Thyroid gland (tissue), 4 donors: ENCODE results near the gene SLCO3A1. TPM values are rescaled to one million over a fixed set of nuclear protein-coding genes. Genes with fewer than 3 reads are reported as not detected.

Source experiments
- DNase-seq, 2 donors: peaks; one replicate each; pipeline ENCODE4 v3.0.0-alpha.2; 2019
- H3K27ac ChIP-seq, 3 donors: fragments of 200-600 bp; sonication (generic); 1 replicate in 2 of 3; 2 replicates in 1 of 3; pipeline ENCODE4 v1.5.1; 2016 to 2019; ENCODE audit warnings: mild to moderate bottlenecking in 1 of 3, moderate library complexity in 1 of 3
- H3K27me3 ChIP-seq: fragments of 200-600 bp; sonication (generic); one replicate; pipeline ENCODE4 v1.5.1; 2019
- H3K36me3 ChIP-seq, 2 donors: fragments of 200-600 bp; sonication (generic); one replicate each; pipeline ENCODE4 v1.5.1; 2016 to 2019
- H3K4me1 ChIP-seq, 2 donors: fragments of 200-600 bp; sonication (generic); one replicate each; pipeline ENCODE4 v1.5.1; 2017 to 2019
- H3K4me3 ChIP-seq, 3 donors: fragments of 200-600 bp; sonication (generic); replicated peaks in 1 of 3; 1 replicate in 2 of 3; 2 replicates in 1 of 3; pipeline ENCODE4 v1.5.1; 2016; ENCODE audit warnings: mild to moderate bottlenecking in 1 of 3
- H3K9me3 ChIP-seq: fragments of 200-600 bp; sonication (generic); one replicate; pipeline ENCODE4 v1.5.1; 2017
- CTCF ChIP-seq, 6 experiments: fragments of 200-600 bp in 3 of 6; fragments of 450-650 bp in 3 of 6; sonication (generic) in 3 of 6; IDR thresholded peaks; one replicate each; pipeline ENCODE4 v1.5.1; 2016 to 2019; ENCODE audit warnings: antibody characterized with exemption in 6 of 6, mild to moderate bottlenecking in 2 of 6, inconsistent platforms in 1 of 6, moderate library complexity in 1 of 6
- POLR2A ChIP-seq, 2 donors: fragments of 450-650 bp; IDR thresholded peaks; one replicate each; pipeline ENCODE4 v1.6.1; 2017; ENCODE audit warnings: antibody characterized with exemption in 2 of 2, mild to moderate bottlenecking in 2 of 2, moderate library complexity in 1 of 2
- WGBS, 2 donors: methylation state at CpG; one replicate each; pipeline ENCODE4 v1.1.5; 2017; 5-methylcytosine and 5-hydroxymethylcytosine counted together
- intact Hi-C: fragments of 100-400 bp; cut with DNase I; formaldehyde crosslinking; loops from one replicate; pipeline ENCODE4 v1.15.1; 2023
- total RNA-seq, 4 donors: library from RNA; depleted of rRNA; stranded (reverse); fragments of >200 nt; gene quantifications; one replicate each; pipeline ENCODE4 v1.2.3, GENCODE V29; 2016

SLCO3A1 gene
- 10 to 100 TPM; 23.3 to 31.4 (median 28.0) TPM for total RNA-seq

- Histone ChIP-seq H3K4me3 (peak within 1 kb of the TSS; percentile 54 to 82 (median 60)), H3K27me3 (no peaks in the 10 kb centered on the region), H3K4me1 (peaks cover 41 to 48% of the 10 kb centered on the region in 2 donors), H3K27ac (peak within 1 kb of the TSS; percentile 88 to 93 (median 92)), H3K9me3 (no peaks in the 10 kb centered on the region), H3K36me3 (no peaks in the 10 kb centered on the region)
- TF ChIP-seq POLR2A (IDR thresholded peaks at IDR 0.05) (peak in 1 of 2 donors; percentile 62), CTCF (IDR thresholded peaks at IDR 0.05) (no peak)
- WGBS, 2 donors, result 0 to 1% methylated on average over 29 to 36 of the region's 67 CpGs
- intact Hi-C loops, result loop anchor here (5.0 to 10.0 kb wide), 2 partner anchors 91 to 224 kb away; no protein-coding TSS in a partner anchor
- DNase-seq, result peak; percentile 85 to 86
Measured at GRCh38 chr15:91853511-91853947, at the start of gene SLCO3A1. TSS of gene SLCO3A1 (plus strand) at chr15:91853708.

GRCh38 chr15:91807122-91807521 lies 46.4 kb upstream of the SLCO3A1 start:
- Histone ChIP-seq H3K4me3 (no peak overlapping the region), H3K9me3 (no peaks in the 10 kb centered on the region), H3K27me3 (no peaks in the 10 kb centered on the region), H3K36me3 (no peaks in the 10 kb centered on the region), H3K27ac (no peak overlapping the region), H3K4me1 (peaks cover 4 to 5% of the 10 kb centered on the region in 2 donors)
- no peak for TF ChIP-seq POLR2A (IDR thresholded peaks at IDR 0.05)
- TF ChIP-seq CTCF (IDR thresholded peaks at IDR 0.05), result no peak
- 83 to 88% methylated on average over 6 of the region's 6 CpGs for WGBS, 2 donors
- DNase-seq, result no peak
- intact Hi-C loops, result no loop called here

GRCh38 chr15:91813924-91814323 lies 39.6 kb upstream of the SLCO3A1 start:
- Histone ChIP-seq H3K27ac (no peak overlapping the region), H3K27me3 (no peaks in the 10 kb centered on the region), H3K36me3 (no peaks in the 10 kb centered on the region), H3K4me3 (no peak overlapping the region), H3K4me1 (no peaks in the 10 kb centered on the region), H3K9me3 (no peaks in the 10 kb centered on the region)
- intact Hi-C loops, result no loop called here
- TF ChIP-seq POLR2A (IDR thresholded peaks at IDR 0.05) (no peak), CTCF (IDR thresholded peaks at IDR 0.05) (no peak)
- no peak for DNase-seq
- WGBS, 2 donors, result 94 to 99% methylated on average over 2 of the region's 2 CpGs

- Histone ChIP-seq H3K27ac (no peak overlapping the region), H3K4me3 (no peak overlapping the region), H3K4me1 (no peaks in the 10 kb centered on the region), H3K36me3 (no peaks in the 10 kb centered on the region), H3K27me3 (no peaks in the 10 kb centered on the region), H3K9me3 (no peaks in the 10 kb centered on the region)
- DNase-seq, result no peak
- WGBS, 2 donors, result 94 to 96% methylated on average over 3 of the region's 3 CpGs
- intact Hi-C loops, result no loop called here
- TF ChIP-seq POLR2A (IDR thresholded peaks at IDR 0.05) (no peak), CTCF (IDR thresholded peaks at IDR 0.05) (no peak)
Measured at GRCh38 chr15:91816942-91817341, 36.6 kb upstream of the SLCO3A1 start.

DNA sequence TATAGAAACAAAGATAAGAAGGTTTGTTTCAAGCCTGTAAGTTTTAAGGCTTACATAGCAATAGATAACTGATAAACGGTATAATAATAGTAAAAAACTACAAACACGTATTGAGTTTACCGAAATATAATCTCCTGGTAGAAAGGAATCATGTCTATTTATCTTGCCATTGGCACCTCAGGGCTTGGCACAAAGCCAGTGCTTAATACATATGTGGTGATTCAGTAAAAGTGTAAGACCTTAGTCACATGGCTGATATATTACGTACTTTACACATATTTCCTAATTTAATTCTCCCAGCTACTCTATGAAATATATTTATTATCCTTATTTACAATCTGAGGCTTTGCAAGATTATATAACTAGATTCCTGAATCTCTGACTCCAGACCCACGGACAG lies 32.0 kb upstream of the SLCO3A1 start:
- 88 to 93% methylated on average over 5 of the region's 5 CpGs for WGBS, 2 donors
- intact Hi-C loops, result no loop called here
- DNase-seq, result no peak
- Histone ChIP-seq H3K9me3 (no peaks in the 10 kb centered on the region), H3K27me3 (no peaks in the 10 kb centered on the region), H3K27ac (no peak overlapping the region), H3K4me1 (no peaks in the 10 kb centered on the region), H3K4me3 (no peak overlapping the region), H3K36me3 (no peaks in the 10 kb centered on the region)
- TF ChIP-seq POLR2A (IDR thresholded peaks at IDR 0.05) (no peak), CTCF (IDR thresholded peaks at IDR 0.05) (no peak)
